Neural cell (in vitro differentiated cells): ENCODE measurements around the gene STIL. TPM values are rescaled to one million over a fixed set of nuclear protein-coding genes. Genes with fewer than 3 reads are reported as not detected.

Experiments used
- H2AFZ ChIP-seq: fragments of 200-600, 300-800 bp; sonication (generic), shearing (Covaris generic); 2 replicates; pipeline ENCODE4 v1.6.0; 2014; ENCODE audit warnings: low read depth, mild to moderate bottlenecking, antibody characterized with exemption, low read length, moderate library complexity
- H3F3A ChIP-seq: fragments of 200-600 bp; shearing (Covaris generic); 2 replicates; pipeline ENCODE4 v1.6.1; 2016; ENCODE audit warnings: mild to moderate bottlenecking, moderate library complexity, mixed read lengths, antibody characterized with exemption, low read length; ENCODE audit not compliant: insufficient read depth, poor library complexity, severe bottlenecking
- H3K27ac ChIP-seq: fragments of 200-600, 300-800 bp; sonication (generic), shearing (Covaris generic); 2 replicates; pipeline ENCODE4 v1.5.1; 2014; ENCODE audit warnings: mild to moderate bottlenecking, low read length, moderate library complexity
- H3K27me3 ChIP-seq: fragments of 300-800, 200-600 bp; sonication (generic), shearing (Covaris generic); 2 replicates; pipeline ENCODE4 v1.6.0; 2014; ENCODE audit warnings: mild to moderate bottlenecking, low read depth, low read length, moderate library complexity; ENCODE audit not compliant: insufficient read depth
- H3K36me3 ChIP-seq: fragments of 300-800, 200-600 bp; sonication (generic), shearing (Covaris generic); 2 replicates; pipeline ENCODE4 v1.5.1; 2014; ENCODE audit warnings: mild to moderate bottlenecking, antibody characterized with exemption, low read length, moderate library complexity; ENCODE audit not compliant: insufficient read depth
- H3K4me2 ChIP-seq: fragments of 300-800, 200-600 bp; sonication (generic), shearing (Covaris generic); 2 replicates; pipeline ENCODE4 v1.6.0; 2014; ENCODE audit warnings: mild to moderate bottlenecking, low read length
- H3K4me3 ChIP-seq: fragments of 300-800, 200-600 bp; sonication (generic), shearing (Covaris generic); 2 replicates; pipeline ENCODE4 v1.5.1; 2014; ENCODE audit warnings: mild to moderate bottlenecking, low read length, moderate library complexity
- H3K79me2 ChIP-seq: fragments of 200-600 bp; shearing (Covaris generic); replicated peaks from 2 replicates; pipeline ENCODE4 v1.6.0; 2014; ENCODE audit warnings: mild to moderate bottlenecking, low read length, moderate library complexity; ENCODE audit not compliant: insufficient read depth
- H3K9ac ChIP-seq: fragments of 300-800, 200-600 bp; sonication (generic), shearing (Covaris generic); 2 replicates; pipeline ENCODE4 v1.6.1; 2016; ENCODE audit warnings: mild to moderate bottlenecking, low read length, mixed read lengths
- H3K9me2 ChIP-seq: fragments of 200-600 bp; shearing (Covaris generic); 2 replicates; pipeline ENCODE4 v1.6.1; 2016; ENCODE audit warnings: mild to moderate bottlenecking, low read length, mixed read lengths; ENCODE audit not compliant: insufficient read depth
- H3K9me3 ChIP-seq: fragments of 200-600, 300-800 bp; sonication (generic), shearing (Covaris generic); 2 replicates; pipeline ENCODE4 v1.6.1; 2016; ENCODE audit warnings: mild to moderate bottlenecking, mixed run types, low read length, moderate library complexity, mixed read lengths
- H4K20me1 ChIP-seq: fragments of 200-600 bp; shearing (Covaris generic); 2 replicates; pipeline ENCODE4 v1.6.1; 2016; ENCODE audit warnings: mild to moderate bottlenecking, mixed run types; ENCODE audit not compliant: insufficient read depth
- CTCF ChIP-seq: fragments of 450-650 bp; IDR thresholded peaks from 2 replicates; pipeline ENCODE4 v1.5.1; 2014; ENCODE audit warnings: antibody characterized with exemption, mild to moderate bottlenecking, moderate library complexity; ENCODE audit not compliant: poor library complexity, severe bottlenecking
- EP300 ChIP-seq: fragments of 450-650 bp; conservative IDR thresholded peaks from 2 replicates; pipeline ENCODE4 v1.6.1; 2014; ENCODE audit warnings: antibody characterized with exemption, mild to moderate bottlenecking, moderate library complexity; ENCODE audit not compliant: poor library complexity, severe bottlenecking
- EZH2 ChIP-seq: fragments of 200-600, 300-800 bp; shearing (Covaris generic), sonication (generic); IDR thresholded peaks from 2 replicates; pipeline ENCODE4 v1.6.1; 2014; ENCODE audit warnings: antibody characterized with exemption, low read length, borderline replicate concordance, mild to moderate bottlenecking; ENCODE audit not compliant: insufficient read depth, poor library complexity, severe bottlenecking
- MXI1 ChIP-seq: fragments of 450-650 bp; conservative IDR thresholded peaks from 2 replicates; pipeline ENCODE4 v1.6.1; 2014; ENCODE audit warnings: antibody characterized with exemption, mild to moderate bottlenecking; ENCODE audit not compliant: poor library complexity, severe bottlenecking
- POLR2AphosphoS5 ChIP-seq: IDR thresholded peaks from 2 replicates; pipeline ENCODE4 v1.6.1; 2012
- RAD21 ChIP-seq: fragments of 450-650 bp; conservative IDR thresholded peaks from 2 replicates; pipeline ENCODE4 v1.6.1; 2014; ENCODE audit warnings: antibody characterized with exemption, mild to moderate bottlenecking, moderate library complexity
- REST ChIP-seq: IDR thresholded peaks from 2 replicates; pipeline ENCODE4 v1.6.1; 2012; ENCODE audit warnings: borderline replicate concordance
- SMC3 ChIP-seq: fragments of 450-650 bp; conservative IDR thresholded peaks from 2 replicates; pipeline ENCODE4 v1.6.1; 2014; ENCODE audit warnings: antibody characterized with exemption, mild to moderate bottlenecking, moderate library complexity; ENCODE audit not compliant: poor library complexity
- TAF1 ChIP-seq: IDR thresholded peaks from 2 replicates; pipeline ENCODE4 v1.6.1; 2012; ENCODE audit warnings: low read depth
- polyA plus RNA-seq: library from polyadenylated mRNA; depleted of rRNA; stranded (reverse); fragments of >200 nt; gene quantifications from 2 replicates; pipeline ENCODE4 v1.2.3, GENCODE V29; 2014

STIL gene
- polyA plus RNA-seq, 1 donor from 2014 or later, result 0.53 TPM

GRCh38 chr1:47334765-47335435 is 21.0 kb upstream of the STIL start:
- H3K36me3 ChIP-seq, result no peaks in the 10 kb centered on the region
- H3K9me3 ChIP-seq, result no peaks in the 10 kb centered on the region
- no peaks in the 10 kb centered on the region for H3K9me2 ChIP-seq
- H3K27me3 ChIP-seq, result no peaks in the 10 kb centered on the region
- peak overlapping the region; percentile 74 for H3K4me2 ChIP-seq
- peak overlapping the region; percentile 98 for H3K9ac ChIP-seq
- H3K79me2 ChIP-seq, result peaks cover 29% of the 10 kb centered on the region
- H3K4me3 ChIP-seq, result peak overlapping the region; percentile 92
- H2AFZ ChIP-seq, result peak overlapping the region; percentile 90
- peaks cover 11% of the 10 kb centered on the region for H3F3A ChIP-seq
- TF ChIP-seq RAD21 (no peak), EP300 (no peak), REST (no peak)
- H3K27ac ChIP-seq, result peak overlapping the region; percentile 99
- H4K20me1 ChIP-seq, result no peaks in the 10 kb centered on the region

- H3K4me3 ChIP-seq, result peak overlapping the region; percentile 92
- TF ChIP-seq TAF1, result peak; percentile 47
- peak; percentile 73 for TF ChIP-seq REST
- TF ChIP-seq POLR2AphosphoS5, result peak; percentile 67
- TF ChIP-seq EP300, result no peak
- no peak for TF ChIP-seq SMC3
- peak; percentile 61 for TF ChIP-seq MXI1
- peak; percentile 57 for TF ChIP-seq CTCF
- no peak for TF ChIP-seq EZH2
- TF ChIP-seq RAD21, result no peak
- peaks cover 25% of the 10 kb centered on the region for H3K79me2 ChIP-seq
- H3K9ac ChIP-seq, result peak overlapping the region; percentile 98
- H3K9me3 ChIP-seq, result no peaks in the 10 kb centered on the region
- no peaks in the 10 kb centered on the region for H3K27me3 ChIP-seq
- no peaks in the 10 kb centered on the region for H4K20me1 ChIP-seq
- no peaks in the 10 kb centered on the region for H3K9me2 ChIP-seq
- H3K36me3 ChIP-seq, result no peaks in the 10 kb centered on the region
- H2AFZ ChIP-seq, result peak overlapping the region; percentile 93
- peak overlapping the region; percentile 74 for H3K4me2 ChIP-seq
- peaks cover 11% of the 10 kb centered on the region for H3F3A ChIP-seq
- H3K27ac ChIP-seq, result peak overlapping the region; percentile 99
Observed at GRCh38 chr1:47333922-47334764, 20.2 kb upstream of the STIL start.
